ENCODE data around the gene IPO11. TPM values are rescaled to one million over a fixed set of nuclear protein-coding genes. Genes with fewer than 3 reads are reported as not detected.
"Not testable (repeated sequence)": the region's sequence is repeated elsewhere in the genome, so short reads cannot be mapped to it uniquely, and the experiment has no call there.

IPO11 gene
- total RNA-seq, 1 donor from 2014 or later: 20.2 TPM

- TF ChIP-seq, protein P1, sequence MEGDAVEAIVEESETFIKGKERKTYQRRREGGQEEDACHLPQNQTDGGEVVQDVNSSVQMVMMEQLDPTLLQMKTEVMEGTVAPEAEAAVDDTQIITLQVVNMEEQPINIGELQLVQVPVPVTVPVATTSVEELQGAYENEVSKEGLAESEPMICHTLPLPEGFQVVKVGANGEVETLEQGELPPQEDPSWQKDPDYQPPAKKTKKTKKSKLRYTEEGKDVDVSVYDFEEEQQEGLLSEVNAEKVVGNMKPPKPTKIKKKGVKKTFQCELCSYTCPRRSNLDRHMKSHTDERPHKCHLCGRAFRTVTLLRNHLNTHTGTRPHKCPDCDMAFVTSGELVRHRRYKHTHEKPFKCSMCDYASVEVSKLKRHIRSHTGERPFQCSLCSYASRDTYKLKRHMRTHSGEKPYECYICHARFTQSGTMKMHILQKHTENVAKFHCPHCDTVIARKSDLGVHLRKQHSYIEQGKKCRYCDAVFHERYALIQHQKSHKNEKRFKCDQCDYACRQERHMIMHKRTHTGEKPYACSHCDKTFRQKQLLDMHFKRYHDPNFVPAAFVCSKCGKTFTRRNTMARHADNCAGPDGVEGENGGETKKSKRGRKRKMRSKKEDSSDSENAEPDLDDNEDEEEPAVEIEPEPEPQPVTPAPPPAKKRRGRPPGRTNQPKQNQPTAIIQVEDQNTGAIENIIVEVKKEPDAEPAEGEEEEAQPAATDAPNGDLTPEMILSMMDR (IDR thresholded peaks at IDR 0.05): no peak
- peaks cover 4% of the 10 kb centered on the region for H3K36me3 Mint-ChIP-seq (ENCODE audit: low read depth)
Measured at GRCh38 chr5:62498961-62499360, 86.4 kb downstream of the IPO11 start.

DNA sequence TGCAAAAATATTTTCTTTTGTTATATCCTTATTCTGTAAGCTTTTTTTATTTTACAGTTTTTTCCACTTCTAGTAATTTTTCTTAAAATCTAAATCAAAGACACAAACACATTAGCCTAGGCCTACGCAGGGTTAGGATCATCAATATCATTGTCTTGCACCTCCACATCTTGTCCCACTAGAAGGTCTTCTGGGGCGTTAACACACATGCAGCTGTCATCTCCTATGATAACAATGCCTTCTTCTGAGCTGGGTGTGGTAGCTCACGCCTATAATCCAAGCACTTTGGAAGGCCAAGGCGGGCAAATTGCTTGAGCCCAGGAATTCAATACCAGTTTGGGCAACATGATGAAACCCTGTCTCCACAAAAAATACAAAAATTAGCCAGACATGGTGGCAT lies 87.2 kb downstream of the IPO11 start:
- TF ChIP-seq, protein P1 (IDR thresholded peaks at IDR 0.05): no peak
- no peaks in the 10 kb centered on the region for H3K9me3 Mint-ChIP-seq (ENCODE audit: low read depth)
- DNase-seq (ENCODE audit: low spot score): no peak
- H3K27ac Mint-ChIP-seq (ENCODE audit: unreplicated experiment): no peak overlapping the region
- H3K27me3 Mint-ChIP-seq (ENCODE audit: low read depth): no peaks in the 10 kb centered on the region
- H3K36me3 Mint-ChIP-seq (ENCODE audit: low read depth): peaks cover 3% of the 10 kb centered on the region
- no peaks in the 10 kb centered on the region for H3K4me1 Mint-ChIP-seq (ENCODE audit: low read depth)
- H3K4me3 Mint-ChIP-seq (ENCODE audit: unreplicated experiment): no peak overlapping the region

More at GRCh38 chr5:62498961-62499360, 86.4 kb downstream of the IPO11 start:
- DNase-seq (ENCODE audit: low spot score): no peak
- Mint-ChIP-seq H3K4me1 (ENCODE audit: low read depth) (no peaks in the 10 kb centered on the region), H3K9me3 (ENCODE audit: low read depth) (no peaks in the 10 kb centered on the region), H3K4me3 (ENCODE audit: unreplicated experiment) (no peak overlapping the region), H3K27me3 (ENCODE audit: low read depth) (no peaks in the 10 kb centered on the region), H3K27ac (ENCODE audit: unreplicated experiment) (no peak overlapping the region)

DNA sequence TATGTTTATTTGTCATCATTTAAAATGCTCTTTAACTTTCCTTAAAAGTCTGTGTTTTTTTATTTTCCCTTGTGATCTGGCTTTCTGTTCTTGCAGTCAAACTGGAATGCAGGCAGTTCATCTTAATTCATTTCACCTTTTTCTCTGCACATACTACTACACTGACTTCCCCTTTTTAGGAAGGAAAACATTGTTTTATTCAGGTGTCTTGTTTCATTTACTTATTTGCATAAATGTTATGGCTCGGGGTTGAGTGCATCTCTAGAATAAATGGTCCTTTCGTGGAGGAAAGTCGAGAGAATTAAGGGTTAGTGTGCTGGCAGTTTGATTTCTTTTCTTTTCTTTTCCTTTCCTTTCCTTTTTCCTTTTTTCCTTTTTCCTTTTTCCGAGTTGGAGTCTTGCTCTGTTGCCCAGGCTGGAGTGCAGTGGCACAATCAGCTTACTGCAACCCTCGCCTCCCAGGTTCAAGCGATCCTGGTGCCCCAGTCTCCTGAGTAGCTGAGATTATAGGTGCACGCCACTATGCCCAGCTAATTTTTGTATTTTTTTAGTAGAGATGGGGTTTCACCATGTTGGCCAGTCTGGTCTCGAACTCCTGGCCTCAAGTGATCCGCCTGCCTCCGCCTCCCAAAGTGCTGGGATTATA lies 90.0 kb downstream of the IPO11 start:
- Mint-ChIP-seq H3K36me3 (ENCODE audit: low read depth) (peaks cover 5% of the 10 kb centered on the region), H3K9me3 (ENCODE audit: low read depth) (no peaks in the 10 kb centered on the region), H3K27ac (ENCODE audit: unreplicated experiment) (no peak overlapping the region), H3K4me1 (ENCODE audit: low read depth) (no peaks in the 10 kb centered on the region), H3K4me3 (ENCODE audit: unreplicated experiment) (no peak overlapping the region), H3K27me3 (ENCODE audit: low read depth) (no peaks in the 10 kb centered on the region)
- no peak for DNase-seq (ENCODE audit: low spot score)
- TF ChIP-seq, protein P1 (IDR thresholded peaks at IDR 0.05): no peak

GRCh38 chr5:62504129-62504528 lies 91.6 kb downstream of the IPO11 start:
- Mint-ChIP-seq H3K4me3 (ENCODE audit: unreplicated experiment) (no peak overlapping the region), H3K27me3 (ENCODE audit: low read depth) (no peaks in the 10 kb centered on the region), H3K4me1 (ENCODE audit: low read depth) (no peaks in the 10 kb centered on the region), H3K9me3 (ENCODE audit: low read depth) (peaks cover 4% of the 10 kb centered on the region), H3K36me3 (ENCODE audit: low read depth) (peaks cover 8% of the 10 kb centered on the region), H3K27ac (ENCODE audit: unreplicated experiment) (no peak overlapping the region)
- DNase-seq (ENCODE audit: low spot score): no peak
- TF ChIP-seq, protein P1 (IDR thresholded peaks at IDR 0.05): no peak

DNA sequence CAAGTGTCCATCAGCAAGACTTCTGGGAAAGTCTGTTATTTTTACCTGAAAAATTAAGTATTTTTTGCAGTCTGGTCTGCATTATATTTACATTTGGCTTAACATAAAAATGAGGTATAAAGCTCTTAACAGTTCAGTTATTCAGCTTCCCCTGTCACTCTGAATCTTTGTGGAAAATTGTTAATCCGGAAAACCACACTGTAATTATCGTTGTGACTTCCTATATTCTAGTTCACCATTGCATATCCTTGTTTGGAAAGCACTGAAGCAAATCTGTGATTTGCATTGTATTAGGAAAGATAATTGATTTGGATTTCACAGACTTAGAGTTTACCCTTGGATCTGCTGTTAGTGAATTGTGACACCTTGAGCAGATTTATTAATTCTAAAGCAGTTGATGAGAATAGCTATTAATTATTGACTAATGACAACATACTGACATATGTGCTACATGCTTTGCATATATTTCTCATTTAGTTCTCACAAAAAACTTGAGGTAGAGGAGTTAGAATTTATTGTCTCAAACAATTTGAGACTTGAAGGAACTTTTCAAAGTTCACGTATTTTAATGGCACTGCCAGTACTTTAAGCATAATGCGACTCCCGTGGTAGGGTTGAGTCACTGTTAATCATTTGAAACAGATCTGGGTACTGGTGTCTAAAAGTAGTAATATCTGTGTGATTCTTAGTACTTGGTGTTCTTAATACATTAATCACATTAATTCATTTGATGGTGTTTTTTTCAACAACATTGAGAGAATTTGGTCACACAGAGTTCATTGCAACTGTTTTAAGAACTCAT lies 94.3 kb downstream of the IPO11 start:
- DNase-seq (ENCODE audit: low spot score): no peak
- Mint-ChIP-seq H3K9me3 (ENCODE audit: low read depth) (peaks cover 4% of the 10 kb centered on the region), H3K4me1 (ENCODE audit: low read depth) (no peaks in the 10 kb centered on the region), H3K36me3 (ENCODE audit: low read depth) (peaks cover 11% of the 10 kb centered on the region), H3K27ac (ENCODE audit: unreplicated experiment) (no peak overlapping the region), H3K4me3 (ENCODE audit: unreplicated experiment) (no peak overlapping the region), H3K27me3 (ENCODE audit: low read depth) (no peaks in the 10 kb centered on the region)
- TF ChIP-seq, protein P1 (IDR thresholded peaks at IDR 0.05): no peak

DNA sequence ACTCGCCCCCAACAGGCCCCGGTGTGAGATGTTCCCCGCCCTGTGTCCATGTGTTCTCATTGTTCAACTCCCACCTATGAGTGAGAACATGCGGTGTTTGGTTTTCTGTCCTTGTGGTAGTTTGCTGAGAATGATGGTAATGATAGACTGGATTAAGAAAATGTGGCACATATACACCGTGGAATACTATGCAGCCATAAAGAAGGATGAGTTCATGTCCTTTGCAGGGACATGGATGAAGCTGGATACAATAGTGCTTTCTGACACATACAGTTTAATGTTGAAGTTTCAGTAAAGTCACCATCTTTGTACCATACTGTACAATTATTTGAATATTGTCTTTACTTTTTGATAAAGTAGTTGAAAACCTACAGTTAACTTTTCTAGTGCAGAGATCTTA lies 96.2 kb downstream of the IPO11 start:
- H3K4me1 Mint-ChIP-seq (ENCODE audit: low read depth); H3K27ac Mint-ChIP-seq (ENCODE audit: unreplicated experiment); H3K27me3 Mint-ChIP-seq (ENCODE audit: low read depth); DNase-seq (ENCODE audit: low spot score); H3K9me3 Mint-ChIP-seq (ENCODE audit: low read depth); H3K4me3 Mint-ChIP-seq (ENCODE audit: unreplicated experiment): not testable (repeated sequence)
- H3K36me3 Mint-ChIP-seq (ENCODE audit: low read depth): peaks cover 10% of the 10 kb centered on the region

All from chondrocyte (in vitro differentiated cells).